ENCODE measurements around the gene ETV4. TPM values are rescaled to one million over a fixed set of nuclear protein-coding genes. Genes with fewer than 3 reads are reported as not detected.

ETV4 gene
- total and polyA plus RNA-seq, 2 of the 13 experiments (the other 11 are each of a cell fraction or from before 2014, with no cell fraction given): 128 to 330 TPM

- TF ChIP-seq PRDM15 (CRISPR knock-in tag; IDR thresholded peaks at IDR 0.05): no peak
- TF ChIP-seq MAFG (CRISPR knock-in tag; IDR thresholded peaks at IDR 0.05): no peak
- no peak for TF ChIP-seq AFF4 (CRISPR knock-in tag; IDR thresholded peaks at IDR 0.05)
- peak; percentile 12 for TF ChIP-seq XRCC5 (optimal IDR thresholded peaks at IDR 0.05; ENCODE audit: low read length)
- no peak for TF ChIP-seq ZNF232 (CRISPR knock-in tag; IDR thresholded peaks at IDR 0.05; ENCODE audit: borderline replicate concordance)
- TF ChIP-seq MIER3 (CRISPR knock-in tag; IDR thresholded peaks at IDR 0.05; ENCODE audit: borderline replicate concordance): no peak
- peak; percentile 72; the same call in 1 of the 2 replicates for TF ChIP-seq ZNF501 (CRISPR knock-in tag; IDR thresholded peaks at IDR 0.05)
- TF ChIP-seq ZNF24 (IDR thresholded peaks at IDR 0.05): no peak
- no peak for TF ChIP-seq EHMT2 (IDR thresholded peaks at IDR 0.05; ENCODE audit: borderline replicate concordance, low read depth, low read length)
- no peak for TF ChIP-seq BRCA1 (CRISPR knock-in tag; IDR thresholded peaks at IDR 0.05)
- TF ChIP-seq HNRNPL (IDR thresholded peaks at IDR 0.05; ENCODE audit: low read depth, low read length): no peak
- TF ChIP-seq HDAC1 (CRISPR knock-in tag; IDR thresholded peaks at IDR 0.05): peak; percentile 27; the same call in 1 of the 2 replicates
- no peak for TF ChIP-seq BRD4 (CRISPR knock-in tag; IDR thresholded peaks at IDR 0.05)
- TF ChIP-seq SOX5 (CRISPR knock-in tag; IDR thresholded peaks at IDR 0.05; ENCODE audit: borderline replicate concordance): no peak
- TF ChIP-seq ZNF143 (CRISPR knock-in tag; IDR thresholded peaks at IDR 0.05): no peak
- no peak for TF ChIP-seq ZNF350 (CRISPR knock-in tag; IDR thresholded peaks at IDR 0.05; ENCODE audit: borderline replicate concordance, low read depth)
- no peak for TF ChIP-seq ZNF567 (CRISPR knock-in tag; IDR thresholded peaks at IDR 0.05; ENCODE audit: borderline replicate concordance)
- TF ChIP-seq HNRNPUL1 (IDR thresholded peaks at IDR 0.05; ENCODE audit: low read depth, low read length): no peak
- 0 out of 2 replicates have a peak, but pooled peaks have one; percentile 64 for TF ChIP-seq NPAS2 (CRISPR knock-in tag; IDR thresholded peaks at IDR 0.05; ENCODE audit: borderline replicate concordance)
- TF ChIP-seq MXD1 (CRISPR knock-in tag; IDR thresholded peaks at IDR 0.05): no peak
- 0 out of 2 replicates have a peak, but pooled peaks have one; percentile 1 for TF ChIP-seq SUZ12 (IDR thresholded peaks at IDR 0.05; ENCODE audit: low read depth, low read length)
- no peak for TF ChIP-seq RNF2 (conservative IDR thresholded peaks at IDR 0.05; ENCODE audit: low read depth)
- no peak for TF ChIP-seq ZNF570 (CRISPR knock-in tag; IDR thresholded peaks at IDR 0.05; ENCODE audit: borderline replicate concordance)
Observed at GRCh38 chr17:43543771-43544575, 2.2 kb downstream of the ETV4 start (continued).
